SK-N-SH treated with all-trans-retinoic acid at 6 μM for 48 hours (cell line): ENCODE results near the gene AGBL5.

Experiments used
- BACH2 ChIP-seq: fragments of 250-450 bp; sonication (Bioruptor Pico); IDR thresholded peaks from 2 replicates; pipeline ENCODE4 v1.9.0; 2021; ENCODE audit warnings: mild to moderate bottlenecking, borderline replicate concordance
- ESRRG ChIP-seq: fragments of 250-450 bp; sonication (Bioruptor Pico); IDR thresholded peaks from 2 replicates; pipeline ENCODE4 v1.6.1; 2021; ENCODE audit warnings: mild to moderate bottlenecking
- ISL1 ChIP-seq: fragments of 250-450 bp; sonication (Bioruptor Pico); IDR thresholded peaks from 2 replicates; pipeline ENCODE4 v2.1.2; 2022; ENCODE audit warnings: mild to moderate bottlenecking, moderate library complexity
- TOX ChIP-seq: fragments of 250-450 bp; sonication (Bioruptor Pico); IDR thresholded peaks from 2 replicates; pipeline ENCODE4 v1.8.0; 2021; ENCODE audit warnings: mild to moderate bottlenecking, moderate library complexity, borderline replicate concordance
- ZFP30 ChIP-seq: fragments of 450-650 bp; formaldehyde crosslinking; IDR thresholded peaks from 2 replicates; pipeline ENCODE4 v1.5.0; 2022; ENCODE audit warnings: mild to moderate bottlenecking, moderate library complexity

- TF ChIP-seq ISL1 (CRISPR knock-in tag): no peak
- no peak for TF ChIP-seq TOX (CRISPR knock-in tag)
- TF ChIP-seq BACH2 (CRISPR knock-in tag): no peak
- TF ChIP-seq ESRRG (CRISPR knock-in tag): no peak
- no peak for TF ChIP-seq ZFP30 (CRISPR knock-in tag)
Observed at GRCh38 chr2:27053776-27054175, 2.3 kb downstream of the AGBL5 start.
